NK-92 (cell line): ENCODE results near the gene GRIA2.

ENCODE experiments used
- DNase-seq: peaks from one replicate; lab custom pipeline; 2025; ENCODE audit not compliant: unreplicated experiment; lab: John Stamatoyannopoulos, UW

The GRIA2 gene

GRCh38 chr4:157363360-157363759, 142.8 kb downstream of the GRIA2 start:
- DNase-seq: no peak

GRCh38 chr4:157372154-157372553, 151.6 kb downstream of the GRIA2 start:
- DNase-seq: no peak

- no peak for DNase-seq
Measured at GRCh38 chr4:157372567-157372966, 152.0 kb downstream of the GRIA2 start.

- no peak for DNase-seq
Measured at GRCh38 chr4:157389741-157390140, 169.2 kb downstream of the GRIA2 start.

- no peak for DNase-seq
Measured at GRCh38 chr4:157405070-157405469, 184.5 kb downstream of the GRIA2 start.
